Mesothelial cell of epicardium (in vitro differentiated cells): Measurements from ENCODE around the gene SLC9A9. TPM values are rescaled to one million over a fixed set of nuclear protein-coding genes. Genes with fewer than 3 reads are reported as not detected.

ENCODE experiments used
- DNase-seq, 2 experiments: peaks; one replicate each; pipeline ENCODE4 v3.0.0; 2021; ENCODE audit warnings: low spot score in 2 of 2; ENCODE audit not compliant: unreplicated experiment in 2 of 2
- H3K27ac Mint-ChIP-seq: 2 replicates; pipeline ENCODE4 v1.8.0; 2021; ENCODE audit warnings: mixed read lengths
- H3K27me3 Mint-ChIP-seq: 2 replicates; pipeline ENCODE4 v1.8.0; 2021; ENCODE audit warnings: low read depth, mixed read lengths
- H3K36me3 Mint-ChIP-seq: 2 replicates; pipeline ENCODE4 v1.8.0; 2021; ENCODE audit warnings: mixed read lengths
- H3K4me1 Mint-ChIP-seq: 2 replicates; pipeline ENCODE4 v1.8.0; 2021; ENCODE audit warnings: mixed read lengths
- H3K4me3 Mint-ChIP-seq: 2 replicates; pipeline ENCODE4 v1.8.0; 2021; ENCODE audit warnings: mild to moderate bottlenecking, moderate library complexity, mixed read lengths
- H3K9me3 Mint-ChIP-seq: 2 replicates; pipeline ENCODE4 v1.8.0; 2021; ENCODE audit warnings: mixed read lengths
- total RNA-seq: library from RNA; stranded (reverse); gene quantifications from 3 replicates; pipeline ENCODE4 v1.2.1, GENCODE V29; 2021
- TF ChIP-seq, protein P1 (sequence below): fragments of 200-600 bp; sonication (generic); IDR thresholded peaks from one replicate; pipeline ENCODE4 v1.5.0; 2021; ENCODE audit warnings: antibody characterized with exemption; ENCODE audit not compliant: unreplicated experiment

Gene SLC9A9
- total RNA-seq, 1 donor from 2014 or later = 2.7 TPM

DNA sequence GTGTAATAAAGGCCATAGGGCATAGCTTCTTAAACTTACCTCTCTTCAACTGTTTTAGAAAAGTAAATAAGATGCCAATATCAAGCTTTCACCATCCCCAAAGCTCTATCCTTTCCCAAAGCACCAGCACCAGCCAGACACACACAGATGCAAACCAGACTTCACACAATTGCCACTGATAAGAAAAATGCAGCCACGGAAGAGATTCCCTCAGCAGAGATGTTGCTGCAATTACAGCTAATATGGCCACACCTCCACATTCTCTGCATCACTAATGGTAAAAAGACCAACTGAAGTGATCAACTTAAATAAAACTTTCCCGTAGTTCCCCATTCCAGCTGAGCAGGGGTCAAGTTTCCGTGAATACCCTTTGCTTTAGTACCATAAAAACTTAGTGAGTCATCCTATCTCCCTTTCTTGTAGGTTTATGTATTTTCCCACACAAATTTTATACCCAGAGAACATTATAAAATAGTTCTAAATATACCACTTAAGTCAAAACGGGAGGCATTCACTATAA is 64.4 kb downstream of the SLC9A9 start:
- no peak for DNase-seq
- no peak overlapping the region for H3K27ac Mint-ChIP-seq
- TF ChIP-seq, protein P1, sequence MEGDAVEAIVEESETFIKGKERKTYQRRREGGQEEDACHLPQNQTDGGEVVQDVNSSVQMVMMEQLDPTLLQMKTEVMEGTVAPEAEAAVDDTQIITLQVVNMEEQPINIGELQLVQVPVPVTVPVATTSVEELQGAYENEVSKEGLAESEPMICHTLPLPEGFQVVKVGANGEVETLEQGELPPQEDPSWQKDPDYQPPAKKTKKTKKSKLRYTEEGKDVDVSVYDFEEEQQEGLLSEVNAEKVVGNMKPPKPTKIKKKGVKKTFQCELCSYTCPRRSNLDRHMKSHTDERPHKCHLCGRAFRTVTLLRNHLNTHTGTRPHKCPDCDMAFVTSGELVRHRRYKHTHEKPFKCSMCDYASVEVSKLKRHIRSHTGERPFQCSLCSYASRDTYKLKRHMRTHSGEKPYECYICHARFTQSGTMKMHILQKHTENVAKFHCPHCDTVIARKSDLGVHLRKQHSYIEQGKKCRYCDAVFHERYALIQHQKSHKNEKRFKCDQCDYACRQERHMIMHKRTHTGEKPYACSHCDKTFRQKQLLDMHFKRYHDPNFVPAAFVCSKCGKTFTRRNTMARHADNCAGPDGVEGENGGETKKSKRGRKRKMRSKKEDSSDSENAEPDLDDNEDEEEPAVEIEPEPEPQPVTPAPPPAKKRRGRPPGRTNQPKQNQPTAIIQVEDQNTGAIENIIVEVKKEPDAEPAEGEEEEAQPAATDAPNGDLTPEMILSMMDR = no peak

DNA sequence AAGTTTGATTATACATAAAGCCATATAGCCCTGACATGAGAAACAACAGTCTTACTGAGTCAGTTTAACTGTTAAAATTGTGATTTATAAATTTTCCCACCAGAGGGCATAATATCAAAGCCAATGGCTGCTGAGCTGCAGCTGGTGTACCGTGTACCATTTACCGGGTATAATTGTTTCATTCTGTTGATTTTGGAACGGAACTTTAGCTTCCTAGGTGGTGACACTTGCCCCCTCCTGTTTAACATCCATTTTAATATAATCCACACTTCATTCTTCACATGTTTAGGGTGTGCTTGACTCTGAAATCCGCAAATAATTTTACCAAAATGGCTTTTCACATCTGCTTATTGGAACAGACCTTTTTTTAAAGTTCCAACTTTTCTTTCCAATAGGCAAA is 72.8 kb downstream of the SLC9A9 start:
- TF ChIP-seq, protein P1 = peak; percentile 50
- no peak for DNase-seq
- Mint-ChIP-seq H3K27me3 (peaks cover 3% of the 10 kb centered on the region), H3K9me3 (no peaks in the 10 kb centered on the region), H3K36me3 (no peaks in the 10 kb centered on the region), H3K4me1 (no peaks in the 10 kb centered on the region), H3K4me3 (no peak overlapping the region), H3K27ac (no peak overlapping the region)

More for the DNA sequence above, 64.4 kb downstream of the SLC9A9 start:
- peaks cover 18% of the 10 kb centered on the region for H3K4me1 Mint-ChIP-seq
- no peaks in the 10 kb centered on the region for H3K9me3 Mint-ChIP-seq
- H3K36me3 Mint-ChIP-seq = no peaks in the 10 kb centered on the region
- no peaks in the 10 kb centered on the region for H3K27me3 Mint-ChIP-seq
- H3K4me3 Mint-ChIP-seq = no peak overlapping the region

GRCh38 chr3:143771939-143772338 is 76.3 kb downstream of the SLC9A9 start:
- Mint-ChIP-seq H3K9me3 (no peaks in the 10 kb centered on the region), H3K4me1 (no peaks in the 10 kb centered on the region), H3K27me3 (peaks cover 6% of the 10 kb centered on the region), H3K36me3 (no peaks in the 10 kb centered on the region), H3K27ac (no peak overlapping the region), H3K4me3 (no peak overlapping the region)
- DNase-seq = no peak
- TF ChIP-seq, protein P1 = no peak

GRCh38 chr3:143771258-143771657 is 77.0 kb downstream of the SLC9A9 start:
- Mint-ChIP-seq H3K27ac (no peak overlapping the region), H3K27me3 (peaks cover 6% of the 10 kb centered on the region), H3K36me3 (no peaks in the 10 kb centered on the region), H3K9me3 (no peaks in the 10 kb centered on the region), H3K4me1 (no peaks in the 10 kb centered on the region), H3K4me3 (no peak overlapping the region)
- DNase-seq = no peak
- TF ChIP-seq, protein P1 = no peak

DNA sequence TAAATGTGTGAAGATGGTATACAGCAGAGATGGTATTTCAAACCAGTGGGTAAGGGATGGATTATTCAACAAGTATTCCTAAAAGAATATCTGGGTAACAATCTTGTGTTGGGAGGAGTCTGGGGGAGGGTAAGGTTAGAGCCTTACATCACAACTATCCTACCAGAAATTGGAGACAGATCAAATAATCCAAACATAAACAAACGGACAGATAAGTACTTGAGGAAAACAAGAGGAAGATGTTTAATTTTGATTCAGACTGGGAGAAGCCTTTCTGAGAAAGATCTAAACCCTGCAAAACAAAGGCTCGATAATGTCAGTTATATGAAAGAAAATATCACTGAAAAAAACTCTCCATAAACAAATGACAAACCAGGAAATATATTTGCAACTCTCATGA is 77.9 kb downstream of the SLC9A9 start:
- no peaks in the 10 kb centered on the region for H3K36me3 Mint-ChIP-seq
- peaks cover 6% of the 10 kb centered on the region for H3K27me3 Mint-ChIP-seq
- H3K4me3 Mint-ChIP-seq = no peak overlapping the region
- no peak overlapping the region for H3K27ac Mint-ChIP-seq
- H3K4me1 Mint-ChIP-seq = no peaks in the 10 kb centered on the region
- no peak for DNase-seq
- TF ChIP-seq, protein P1 = no peak
- H3K9me3 Mint-ChIP-seq = no peaks in the 10 kb centered on the region

- no peak for DNase-seq
- TF ChIP-seq, protein P1 = no peak
- Mint-ChIP-seq H3K27ac (no peak overlapping the region), H3K4me1 (no peaks in the 10 kb centered on the region), H3K4me3 (no peak overlapping the region), H3K9me3 (no peaks in the 10 kb centered on the region), H3K27me3 (peaks cover 6% of the 10 kb centered on the region), H3K36me3 (no peaks in the 10 kb centered on the region)
Observed at GRCh38 chr3:143769616-143770015, 78.7 kb downstream of the SLC9A9 start.
